ENCODE results near the gene LRMDA.

Gene LRMDA

GRCh38 chr10:75582102-75582501 is 150.7 kb downstream of the LRMDA start:
- no peak overlapping the region for H3K4me3 Mint-ChIP-seq
- H3K27ac Mint-ChIP-seq, result no peak overlapping the region
- no peak for TF ChIP-seq CTCF (IDR thresholded peaks at IDR 0.05)
- peaks cover 67% of the 10 kb centered on the region for H3K36me3 Mint-ChIP-seq (ENCODE audit: low read depth)
- H3K27me3 Mint-ChIP-seq (ENCODE audit: low read depth, poor library complexity), result peaks cover 3% of the 10 kb centered on the region
- peaks cover 89% of the 10 kb centered on the region for H3K9me3 Mint-ChIP-seq
- DNase-seq, result no peak
- no peaks in the 10 kb centered on the region for H3K4me1 Mint-ChIP-seq

- Mint-ChIP-seq H3K4me1 (peaks cover 9% of the 10 kb centered on the region), H3K36me3 (ENCODE audit: low read depth) (peaks cover 37% of the 10 kb centered on the region), H3K4me3 (no peak overlapping the region), H3K9me3 (peaks cover 57% of the 10 kb centered on the region), H3K27ac (no peak overlapping the region), H3K27me3 (ENCODE audit: low read depth, poor library complexity) (peaks cover 3% of the 10 kb centered on the region)
- TF ChIP-seq CTCF (IDR thresholded peaks at IDR 0.05), result no peak
- no peak for DNase-seq
These were observed 153.9 kb downstream of the LRMDA start for GRCh38 chr10:75585294-75585693.

GRCh38 chr10:75586814-75587213 is 155.4 kb downstream of the LRMDA start:
- no peak for DNase-seq
- TF ChIP-seq CTCF (IDR thresholded peaks at IDR 0.05), result no peak
- Mint-ChIP-seq H3K4me1 (peaks cover 18% of the 10 kb centered on the region), H3K27me3 (ENCODE audit: low read depth, poor library complexity) (peaks cover 3% of the 10 kb centered on the region), H3K27ac (no peak overlapping the region), H3K9me3 (peaks cover 44% of the 10 kb centered on the region), H3K4me3 (no peak overlapping the region), H3K36me3 (ENCODE audit: low read depth) (peaks cover 26% of the 10 kb centered on the region)

GRCh38 chr10:75588031-75588430 is 156.6 kb downstream of the LRMDA start:
- Mint-ChIP-seq H3K36me3 (ENCODE audit: low read depth) (peaks cover 20% of the 10 kb centered on the region), H3K27me3 (ENCODE audit: low read depth, poor library complexity) (peaks cover 3% of the 10 kb centered on the region), H3K27ac (no peak overlapping the region), H3K4me1 (peaks cover 30% of the 10 kb centered on the region), H3K9me3 (peaks cover 32% of the 10 kb centered on the region), H3K4me3 (no peak overlapping the region)
- no peak for DNase-seq
- no peak for TF ChIP-seq CTCF (IDR thresholded peaks at IDR 0.05)

- no peak for DNase-seq
- Mint-ChIP-seq H3K9me3 (peaks cover 15% of the 10 kb centered on the region), H3K27ac (no peak overlapping the region), H3K4me3 (no peak overlapping the region), H3K4me1 (peaks cover 50% of the 10 kb centered on the region), H3K36me3 (ENCODE audit: low read depth) (peaks cover 5% of the 10 kb centered on the region), H3K27me3 (ENCODE audit: low read depth, poor library complexity) (no peaks in the 10 kb centered on the region)
- no peak for TF ChIP-seq CTCF (IDR thresholded peaks at IDR 0.05)
These were observed 158.7 kb downstream of the LRMDA start for GRCh38 chr10:75589895-75590654.

Measured in nephron progenitor cell (in vitro differentiated cells).